B cell (primary cell): ENCODE data around the gene UNC13A. TPM values are rescaled to one million over a fixed set of nuclear protein-coding genes. Genes with fewer than 3 reads are reported as not detected.

Experiments used
- ATAC-seq: fragments of 200-7000 bp; cut with Tn5 transposase; one replicate; pipeline ENCODE4 v1.10.0; 2021; ENCODE audit warnings: low read depth, mild to moderate bottlenecking, moderate number of reproducible peaks, moderate library complexity
- CTCF ChIA-PET: fragments of 350-600 bp; sonication (Branson Sonifier 250); formaldehyde crosslinking; loops from one replicate; lab custom pipeline; 2021; ENCODE audit warnings: antibody characterized with exemption, inconsistent platforms; lab: Charles Lee
- POLR2A ChIA-PET: fragments of 350-600 bp; sonication (Branson Sonifier 250); formaldehyde crosslinking; loops from one replicate; lab custom pipeline; 2021; ENCODE audit warnings: antibody characterized with exemption; lab: Charles Lee
- DNase-seq: peaks from one replicate; pipeline ENCODE4 v3.0.0; 2013
- H2AFZ ChIP-seq: 2 replicates; pipeline ENCODE4 v1.6.1; 2012; ENCODE audit warnings: mild to moderate bottlenecking, low read depth, low read length; ENCODE audit not compliant: insufficient read depth, poor library complexity, severe bottlenecking
- H3K27ac ChIP-seq, 2 donors: 1 replicate in 1 of 2; 2 replicates in 1 of 2; pipeline ENCODE4 v1.5.1; 2012 to 2013; ENCODE audit warnings: low read length in 2 of 2, mild to moderate bottlenecking in 2 of 2, moderate library complexity in 1 of 2
- H3K27me3 ChIP-seq, 4 experiments: fragments of 200-600 bp in 1 of 4; sonication (generic) in 1 of 4; replicated peaks in 1 of 4; 1 replicate in 2 of 4; 2 replicates in 2 of 4; pipeline versions ENCODE4 v1.6.1 to v1.7.0; 2013 to 2016; ENCODE audit warnings: low read length in 3 of 4, mild to moderate bottlenecking in 2 of 4, mixed read lengths in 1 of 4, moderate library complexity in 1 of 4; ENCODE audit not compliant: insufficient read depth in 4 of 4, control insufficient read depth in 3 of 4; ENCODE audit errors: control extremely low read depth in 1 of 4
- H3K36me3 ChIP-seq, 2 experiments: replicated peaks in 1 of 2; 1 replicate in 1 of 2; 2 replicates in 1 of 2; pipeline versions ENCODE4 v1.6.1 to v1.7.1; 2013; ENCODE audit warnings: low read length in 1 of 2; ENCODE audit not compliant: insufficient read depth in 2 of 2, control insufficient read depth in 1 of 2; ENCODE audit errors: control extremely low read depth in 1 of 2, extremely low read depth in 1 of 2
- H3K4me1 ChIP-seq, 2 donors: fragments of 200-600 bp in 1 of 2; sonication (generic) in 1 of 2; 1 replicate in 1 of 2; 2 replicates in 1 of 2; pipeline versions ENCODE4 v1.5.1 to v1.6.1; 2013 to 2017; ENCODE audit warnings: low read length in 2 of 2; ENCODE audit not compliant: control insufficient read depth in 2 of 2, insufficient read depth in 2 of 2
- H3K4me2 ChIP-seq: replicated peaks from 2 replicates; pipeline ENCODE3; 2012; ENCODE audit warnings: mild to moderate bottlenecking, low read depth, low read length; ENCODE audit not compliant: poor library complexity, severe bottlenecking
- H3K4me3 ChIP-seq, 5 experiments: fragments of 200-600 bp in 1 of 5; sonication (generic) in 1 of 5; 1 replicate in 3 of 5; 2 replicates in 2 of 5; pipeline versions ENCODE4 v1.5.1 to v1.7.0; 2011 to 2016; ENCODE audit warnings: low read length in 4 of 5, mild to moderate bottlenecking in 4 of 5, low read depth in 2 of 5, control low read depth in 1 of 5, moderate library complexity in 1 of 5; ENCODE audit not compliant: insufficient read depth in 1 of 5; ENCODE audit errors: control extremely low read depth in 1 of 5, extremely low read depth in 1 of 5
- H3K79me2 ChIP-seq: fragments of 200-600 bp; sonication (generic); one replicate; pipeline ENCODE4 v1.6.0; 2016; ENCODE audit warnings: low read length; ENCODE audit not compliant: control insufficient read depth, insufficient read depth
- H3K9ac ChIP-seq: fragments of 200-600 bp; sonication (generic); 2 replicates; pipeline ENCODE4 v1.6.1; 2017; ENCODE audit warnings: mild to moderate bottlenecking, low read length, moderate library complexity
- H3K9me3 ChIP-seq, 3 donors: one replicate each; pipeline versions ENCODE4 v1.6.1 to v1.7.1; 2013; ENCODE audit warnings: low read length in 2 of 3; ENCODE audit not compliant: control insufficient read depth in 2 of 3, insufficient read depth in 1 of 3; ENCODE audit errors: control extremely low read depth in 1 of 3
- H4K20me1 ChIP-seq: 2 replicates; pipeline ENCODE4 v1.6.0; 2012; ENCODE audit warnings: mild to moderate bottlenecking, low read length; ENCODE audit not compliant: insufficient read depth, control insufficient read depth, poor library complexity, severe bottlenecking
- H3K27ac Mint-ChIP-seq: one replicate; pipeline ENCODE4 v1.8.0; 2021; ENCODE audit warnings: mixed read lengths
- H3K27me3 Mint-ChIP-seq: one replicate; pipeline ENCODE4 v1.8.0; 2021; ENCODE audit warnings: mixed read lengths
- H3K4me1 Mint-ChIP-seq: one replicate; pipeline ENCODE4 v1.8.0; 2021; ENCODE audit warnings: mixed read lengths
- H3K4me3 Mint-ChIP-seq: one replicate; pipeline ENCODE4 v1.8.0; 2021; ENCODE audit warnings: mixed read lengths
- H3K9me3 Mint-ChIP-seq: one replicate; pipeline ENCODE4 v1.8.0; 2022; ENCODE audit warnings: mixed read lengths; ENCODE audit not compliant: insufficient read depth
- EZH2 ChIP-seq: IDR thresholded peaks from 2 replicates; pipeline ENCODE4 v1.6.1; 2012; ENCODE audit warnings: borderline replicate concordance, low read depth, mild to moderate bottlenecking, moderate library complexity, low read length; ENCODE audit not compliant: insufficient read depth, poor library complexity, severe bottlenecking
- WGBS: methylation state at CpG from one replicate; pipeline ENCODE4 v1.1.5; 2013; ENCODE audit warnings: missing lambda C conversion rate; ENCODE audit not compliant: insufficient coverage; 5-methylcytosine and 5-hydroxymethylcytosine counted together
- intact Hi-C: fragments of 100-400 bp; cut with micrococcal nuclease; formaldehyde crosslinking; loops from one replicate; pipeline ENCODE4 v1.10.0; 2022
- polyA plus RNA-seq: library from polyadenylated mRNA; depleted of rRNA; stranded (reverse); fragments of >200 nt; gene quantifications from 2 replicates; pipeline ENCODE4 v1.2.3, GENCODE V29; 2012
- total RNA-seq, 2 donors: library from RNA; stranded (reverse); fragments of 120-200 nt in 1 of 2; gene quantifications; 1 replicate in 1 of 2; 2 replicates in 1 of 2; pipeline versions ENCODE4 v1.2.3 to v1.2.4, GENCODE V29; 2013 to 2022
- TF ChIP-seq, protein P1 (sequence below): fragments of 200-600 bp; IDR thresholded peaks from one replicate; pipeline ENCODE4 v1.8.0; 2022; ENCODE audit warnings: antibody characterized with exemption, mild to moderate bottlenecking

Gene UNC13A
- total and polyA plus RNA-seq, 2 donors (not counting 1 experiment from before 2014, with no cell fraction given): 0.10 TPM; not detected in 1

DNA sequence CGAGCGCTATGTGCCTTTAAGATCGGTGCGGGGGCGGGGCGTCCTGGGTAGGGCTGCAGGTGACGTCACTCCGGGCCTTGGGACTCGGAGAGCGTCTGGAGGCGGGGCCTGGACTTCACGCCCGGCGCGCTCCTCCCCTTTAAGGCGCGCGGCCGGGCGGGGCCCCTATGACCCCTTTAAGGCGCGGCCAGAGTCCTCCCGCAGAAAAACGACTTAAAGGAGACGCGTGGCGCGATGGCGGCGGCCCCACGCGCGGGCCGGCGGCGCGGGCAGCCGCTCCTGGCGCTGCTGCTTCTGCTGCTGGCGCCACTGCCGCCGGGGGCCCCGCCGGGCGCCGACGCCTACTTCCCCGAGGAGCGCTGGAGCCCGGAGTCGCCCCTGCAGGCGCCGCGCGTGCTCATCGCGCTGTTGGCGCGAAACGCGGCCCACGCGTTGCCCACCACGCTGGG is 132.7 kb downstream of the UNC13A start, which contains the start of gene COLGALT1:
TSS of gene COLGALT1 (plus strand) at position 170 of the 449 bp plus-strand sequence. CDS start at position 235, 65 bp downstream.
- Histone ChIP-seq H3K36me3 (peaks cover 1 to 36% of the 10 kb centered on the region in 2 experiments), H2AFZ (peak within 1 kb of the TSS; percentile 66), H3K27ac (peak within 1 kb of the TSS; percentile 61 to 74), H4K20me1 (peaks cover 38% of the 10 kb centered on the region), H3K4me2 (peak within 1 kb of the TSS; percentile 98), H3K9ac (peak within 1 kb of the TSS; percentile 84), H3K9me3 (no peaks in the 10 kb centered on the region), H3K27me3 (no peaks in the 10 kb centered on the region), H3K79me2 (peaks cover 42% of the 10 kb centered on the region), H3K4me1 (peaks cover 13 to 18% of the 10 kb centered on the region in 2 donors), H3K4me3 (peak within 1 kb of the TSS; percentile 52 to 85 (median 78))
- H3K4me3 Mint-ChIP-seq: peak within 1 kb of the TSS; percentile 86
- peaks cover 18% of the 10 kb centered on the region for H3K4me1 Mint-ChIP-seq
- WGBS: under 1% methylated on average over 64 of the region's 64 CpGs
- H3K27ac Mint-ChIP-seq: peak within 1 kb of the TSS; percentile 81
- peak; percentile 96 for ATAC-seq
- ChIA-PET CTCF (interaction anchor here (0.6 to 1.5 kb wide), 3 partner anchors 59 to 202 kb away, joined by 4 to 12 read pairs (median 5); no protein-coding TSS in a partner anchor), POLR2A (interaction anchor here (1.1 to 1.5 kb wide), 4 partner anchors 12 to 44 kb away, joined by 5 to 15 read pairs (median 7); partner anchors contain the start of gene PGLS)
- DNase-seq: peak; percentile 99
- intact Hi-C loops: loop anchor here (1.0 to 10.0 kb wide), 7 partner anchors 16 to 151 kb away; partner anchors contain the start of gene BST2
- TF ChIP-seq EZH2: no peak
- TF ChIP-seq, protein P1, sequence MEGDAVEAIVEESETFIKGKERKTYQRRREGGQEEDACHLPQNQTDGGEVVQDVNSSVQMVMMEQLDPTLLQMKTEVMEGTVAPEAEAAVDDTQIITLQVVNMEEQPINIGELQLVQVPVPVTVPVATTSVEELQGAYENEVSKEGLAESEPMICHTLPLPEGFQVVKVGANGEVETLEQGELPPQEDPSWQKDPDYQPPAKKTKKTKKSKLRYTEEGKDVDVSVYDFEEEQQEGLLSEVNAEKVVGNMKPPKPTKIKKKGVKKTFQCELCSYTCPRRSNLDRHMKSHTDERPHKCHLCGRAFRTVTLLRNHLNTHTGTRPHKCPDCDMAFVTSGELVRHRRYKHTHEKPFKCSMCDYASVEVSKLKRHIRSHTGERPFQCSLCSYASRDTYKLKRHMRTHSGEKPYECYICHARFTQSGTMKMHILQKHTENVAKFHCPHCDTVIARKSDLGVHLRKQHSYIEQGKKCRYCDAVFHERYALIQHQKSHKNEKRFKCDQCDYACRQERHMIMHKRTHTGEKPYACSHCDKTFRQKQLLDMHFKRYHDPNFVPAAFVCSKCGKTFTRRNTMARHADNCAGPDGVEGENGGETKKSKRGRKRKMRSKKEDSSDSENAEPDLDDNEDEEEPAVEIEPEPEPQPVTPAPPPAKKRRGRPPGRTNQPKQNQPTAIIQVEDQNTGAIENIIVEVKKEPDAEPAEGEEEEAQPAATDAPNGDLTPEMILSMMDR: no peak
- no peaks in the 10 kb centered on the region for H3K27me3 Mint-ChIP-seq
- H3K9me3 Mint-ChIP-seq: no peaks in the 10 kb centered on the region
